Measurements from ENCODE around the gene NTN1.

Gene NTN1

GRCh38 chr17:9022573-9023391 lies 1.5 kb downstream of the NTN1 start:
- peak; percentile 47 for DNase-seq (ENCODE audit: low spot score)
- TF ChIP-seq, protein P1, sequence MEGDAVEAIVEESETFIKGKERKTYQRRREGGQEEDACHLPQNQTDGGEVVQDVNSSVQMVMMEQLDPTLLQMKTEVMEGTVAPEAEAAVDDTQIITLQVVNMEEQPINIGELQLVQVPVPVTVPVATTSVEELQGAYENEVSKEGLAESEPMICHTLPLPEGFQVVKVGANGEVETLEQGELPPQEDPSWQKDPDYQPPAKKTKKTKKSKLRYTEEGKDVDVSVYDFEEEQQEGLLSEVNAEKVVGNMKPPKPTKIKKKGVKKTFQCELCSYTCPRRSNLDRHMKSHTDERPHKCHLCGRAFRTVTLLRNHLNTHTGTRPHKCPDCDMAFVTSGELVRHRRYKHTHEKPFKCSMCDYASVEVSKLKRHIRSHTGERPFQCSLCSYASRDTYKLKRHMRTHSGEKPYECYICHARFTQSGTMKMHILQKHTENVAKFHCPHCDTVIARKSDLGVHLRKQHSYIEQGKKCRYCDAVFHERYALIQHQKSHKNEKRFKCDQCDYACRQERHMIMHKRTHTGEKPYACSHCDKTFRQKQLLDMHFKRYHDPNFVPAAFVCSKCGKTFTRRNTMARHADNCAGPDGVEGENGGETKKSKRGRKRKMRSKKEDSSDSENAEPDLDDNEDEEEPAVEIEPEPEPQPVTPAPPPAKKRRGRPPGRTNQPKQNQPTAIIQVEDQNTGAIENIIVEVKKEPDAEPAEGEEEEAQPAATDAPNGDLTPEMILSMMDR (IDR thresholded peaks at IDR 0.05; ENCODE audit: borderline replicate concordance, control extremely low read depth, extremely low read depth, insufficient read depth, missing control alignments), result no peak
- in situ Hi-C loops (cut with MboI; ENCODE audit: low sequenced_read_pairs, unreplicated experiment), result loop anchor here (25.0 kb wide), 1 partner anchor 515 kb away; no protein-coding TSS in a partner anchor

DNA sequence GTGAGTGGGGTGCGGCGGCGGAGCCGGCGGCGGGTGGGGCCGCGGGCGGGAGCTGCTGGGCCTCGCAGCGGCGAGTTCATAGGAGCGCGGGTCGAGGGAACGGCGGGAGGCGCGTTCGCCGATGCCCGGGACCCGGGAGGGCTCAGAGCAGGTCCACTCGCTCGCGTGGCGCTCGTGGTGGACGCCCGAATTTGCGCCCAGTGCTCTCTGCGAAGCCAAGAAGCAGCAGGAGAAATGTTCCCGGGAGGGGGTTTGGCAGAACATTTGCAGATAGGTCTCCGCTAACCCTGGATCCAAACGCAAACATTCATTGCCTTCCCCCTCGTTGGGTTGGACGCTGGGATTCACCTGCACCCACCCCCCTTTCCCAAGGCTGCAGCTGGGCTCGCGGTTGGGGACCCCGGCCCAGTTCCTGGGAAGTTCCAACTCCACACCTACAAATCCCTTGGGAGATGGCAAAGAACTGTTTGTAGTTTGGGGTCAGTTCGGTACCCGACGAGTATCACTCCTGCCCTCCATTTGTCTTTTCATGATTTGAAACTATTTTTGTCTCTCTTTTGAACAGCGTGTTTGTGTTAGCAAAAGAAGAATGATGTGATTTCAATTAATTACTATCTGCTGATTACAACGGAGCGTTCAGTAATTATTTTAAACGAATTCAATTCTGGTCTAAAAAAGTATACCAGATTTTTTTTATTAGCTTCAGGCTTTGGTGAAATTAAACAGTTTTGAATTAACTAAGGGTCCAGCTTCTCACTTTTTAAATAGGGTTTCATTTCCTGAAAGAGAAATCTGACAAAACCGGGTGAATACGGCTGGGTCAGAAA lies 2.3 kb downstream of the NTN1 start:
- in situ Hi-C loops (cut with MboI; ENCODE audit: low sequenced_read_pairs, unreplicated experiment), result loop anchor here (25.0 kb wide), 1 partner anchor 514 kb away; no protein-coding TSS in a partner anchor
- no peak for DNase-seq (ENCODE audit: low spot score)
- TF ChIP-seq, protein P1 (IDR thresholded peaks at IDR 0.05; ENCODE audit: borderline replicate concordance, control extremely low read depth, extremely low read depth, insufficient read depth, missing control alignments), result no peak

GRCh38 chr17:9024497-9024896 lies 3.2 kb downstream of the NTN1 start:
- TF ChIP-seq, protein P1 (IDR thresholded peaks at IDR 0.05; ENCODE audit: borderline replicate concordance, control extremely low read depth, extremely low read depth, insufficient read depth, missing control alignments), result no peak
- no peak for DNase-seq (ENCODE audit: low spot score)
- in situ Hi-C loops (cut with MboI; ENCODE audit: low sequenced_read_pairs, unreplicated experiment), result loop anchor here (25.0 kb wide), 1 partner anchor 513 kb away; no protein-coding TSS in a partner anchor

- DNase-seq (ENCODE audit: low spot score), result no peak
- TF ChIP-seq, protein P1 (IDR thresholded peaks at IDR 0.05; ENCODE audit: borderline replicate concordance, control extremely low read depth, extremely low read depth, insufficient read depth, missing control alignments), result no peak
- in situ Hi-C loops (cut with MboI; ENCODE audit: low sequenced_read_pairs, unreplicated experiment), result no loop called here
Measured at GRCh38 chr17:9026741-9027140, 5.4 kb downstream of the NTN1 start.

DNA sequence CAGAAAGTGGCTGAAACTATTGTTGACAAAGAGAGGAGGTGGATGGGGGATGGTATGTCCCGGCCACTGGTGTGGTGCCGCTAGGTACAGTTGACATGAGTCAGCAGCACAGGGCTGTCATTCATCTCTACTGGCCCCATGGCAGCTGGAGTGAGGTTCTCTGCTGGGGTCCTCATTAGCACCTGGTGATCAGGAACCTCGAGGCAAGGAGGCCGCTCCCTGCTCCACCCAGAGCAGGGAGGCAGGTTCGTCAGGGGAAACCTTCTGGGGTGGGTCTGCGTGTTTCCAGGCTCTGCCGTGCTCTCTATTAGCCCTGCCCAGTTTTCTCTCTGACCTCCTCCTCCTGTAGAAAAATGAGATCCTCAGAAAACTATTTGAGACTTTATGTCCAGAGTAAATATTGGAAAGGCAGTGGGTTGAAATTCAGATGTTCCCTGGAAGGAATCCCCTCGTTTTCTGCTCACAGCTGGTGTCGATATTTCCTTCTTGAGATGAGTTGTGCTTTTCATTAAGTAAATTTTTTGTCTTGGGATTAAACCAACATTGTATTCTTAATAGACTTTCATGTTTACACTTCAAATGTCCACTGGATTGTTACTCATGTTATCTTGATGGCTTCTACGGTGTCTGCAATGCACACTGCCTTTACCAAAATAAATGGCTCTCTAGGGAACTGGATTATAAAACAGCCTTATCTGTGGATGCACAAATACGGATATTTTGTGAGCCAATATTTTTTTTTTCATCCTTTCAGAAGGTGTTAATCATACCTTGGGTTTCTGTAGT lies 7.1 kb downstream of the NTN1 start:
- in situ Hi-C loops (cut with MboI; ENCODE audit: low sequenced_read_pairs, unreplicated experiment), result no loop called here
- TF ChIP-seq, protein P1 (IDR thresholded peaks at IDR 0.05; ENCODE audit: borderline replicate concordance, control extremely low read depth, extremely low read depth, insufficient read depth, missing control alignments), result no peak
- no peak for DNase-seq (ENCODE audit: low spot score)
